Measurements from ENCODE around the gene ACTL10. TPM values are rescaled to one million over a fixed set of nuclear protein-coding genes. Genes with fewer than 3 reads are reported as not detected.
A peak's percentile ranks its signal among the peaks of the same experiment; 100 is the strongest.

The ACTL10 gene
- total and polyA plus RNA-seq, 2 of the 13 experiments (the other 11 are each of a cell fraction or from before 2014, with no cell fraction given) = not detected

DNA sequence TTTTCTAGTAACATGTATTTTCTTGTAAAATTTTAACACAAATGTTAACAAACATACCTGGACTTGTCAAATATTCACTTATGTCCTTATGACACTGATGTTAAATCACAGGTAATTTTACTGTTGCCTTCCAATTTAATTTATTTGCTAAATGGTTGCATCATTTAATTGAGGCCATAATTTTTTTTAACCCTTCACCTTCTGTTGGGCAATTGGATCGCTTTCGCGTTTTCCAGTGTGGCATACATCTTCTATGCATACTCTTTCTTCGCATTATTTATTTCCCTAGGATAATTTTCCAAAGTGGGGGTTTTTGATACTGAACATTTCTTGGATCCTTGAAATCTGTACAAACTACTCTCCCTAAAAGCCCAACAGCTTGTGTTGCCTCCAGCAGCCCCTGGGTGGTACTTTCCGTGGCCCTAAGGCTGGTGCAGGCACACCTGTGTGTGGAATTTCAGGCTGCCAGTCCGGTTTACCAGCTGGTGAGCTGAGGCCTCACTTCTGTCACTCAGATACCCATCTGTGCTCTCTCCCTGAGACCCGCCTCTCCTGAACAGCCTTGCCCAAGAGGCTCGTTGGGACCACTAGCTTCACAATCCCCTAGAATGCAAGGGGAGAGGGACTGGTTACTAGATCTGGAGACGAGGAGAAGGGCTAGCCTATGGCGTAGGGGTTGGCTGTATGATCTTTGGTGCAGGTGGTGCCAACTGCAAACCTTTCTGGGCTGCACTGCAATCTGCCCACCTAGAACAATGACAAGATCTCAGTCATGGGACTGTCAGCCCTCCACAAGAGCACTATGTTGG is 15.8 kb upstream of the ACTL10 start (continued):
- TF ChIP-seq, protein P1, sequence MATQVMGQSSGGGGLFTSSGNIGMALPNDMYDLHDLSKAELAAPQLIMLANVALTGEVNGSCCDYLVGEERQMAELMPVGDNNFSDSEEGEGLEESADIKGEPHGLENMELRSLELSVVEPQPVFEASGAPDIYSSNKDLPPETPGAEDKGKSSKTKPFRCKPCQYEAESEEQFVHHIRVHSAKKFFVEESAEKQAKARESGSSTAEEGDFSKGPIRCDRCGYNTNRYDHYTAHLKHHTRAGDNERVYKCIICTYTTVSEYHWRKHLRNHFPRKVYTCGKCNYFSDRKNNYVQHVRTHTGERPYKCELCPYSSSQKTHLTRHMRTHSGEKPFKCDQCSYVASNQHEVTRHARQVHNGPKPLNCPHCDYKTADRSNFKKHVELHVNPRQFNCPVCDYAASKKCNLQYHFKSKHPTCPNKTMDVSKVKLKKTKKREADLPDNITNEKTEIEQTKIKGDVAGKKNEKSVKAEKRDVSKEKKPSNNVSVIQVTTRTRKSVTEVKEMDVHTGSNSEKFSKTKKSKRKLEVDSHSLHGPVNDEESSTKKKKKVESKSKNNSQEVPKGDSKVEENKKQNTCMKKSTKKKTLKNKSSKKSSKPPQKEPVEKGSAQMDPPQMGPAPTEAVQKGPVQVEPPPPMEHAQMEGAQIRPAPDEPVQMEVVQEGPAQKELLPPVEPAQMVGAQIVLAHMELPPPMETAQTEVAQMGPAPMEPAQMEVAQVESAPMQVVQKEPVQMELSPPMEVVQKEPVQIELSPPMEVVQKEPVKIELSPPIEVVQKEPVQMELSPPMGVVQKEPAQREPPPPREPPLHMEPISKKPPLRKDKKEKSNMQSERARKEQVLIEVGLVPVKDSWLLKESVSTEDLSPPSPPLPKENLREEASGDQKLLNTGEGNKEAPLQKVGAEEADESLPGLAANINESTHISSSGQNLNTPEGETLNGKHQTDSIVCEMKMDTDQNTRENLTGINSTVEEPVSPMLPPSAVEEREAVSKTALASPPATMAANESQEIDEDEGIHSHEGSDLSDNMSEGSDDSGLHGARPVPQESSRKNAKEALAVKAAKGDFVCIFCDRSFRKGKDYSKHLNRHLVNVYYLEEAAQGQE (IDR thresholded peaks at IDR 0.05; ENCODE audit: borderline replicate concordance in 1 of 2, low read depth in 1 of 2, low read length in 2 of 2) = no peak
- TF ChIP-seq ELF1 (CRISPR knock-in tag; IDR thresholded peaks at IDR 0.05) = no peak
- no peak for TF ChIP-seq ZNF83 (CRISPR knock-in tag; IDR thresholded peaks at IDR 0.05; ENCODE audit: borderline replicate concordance)
- TF ChIP-seq, protein P2, sequence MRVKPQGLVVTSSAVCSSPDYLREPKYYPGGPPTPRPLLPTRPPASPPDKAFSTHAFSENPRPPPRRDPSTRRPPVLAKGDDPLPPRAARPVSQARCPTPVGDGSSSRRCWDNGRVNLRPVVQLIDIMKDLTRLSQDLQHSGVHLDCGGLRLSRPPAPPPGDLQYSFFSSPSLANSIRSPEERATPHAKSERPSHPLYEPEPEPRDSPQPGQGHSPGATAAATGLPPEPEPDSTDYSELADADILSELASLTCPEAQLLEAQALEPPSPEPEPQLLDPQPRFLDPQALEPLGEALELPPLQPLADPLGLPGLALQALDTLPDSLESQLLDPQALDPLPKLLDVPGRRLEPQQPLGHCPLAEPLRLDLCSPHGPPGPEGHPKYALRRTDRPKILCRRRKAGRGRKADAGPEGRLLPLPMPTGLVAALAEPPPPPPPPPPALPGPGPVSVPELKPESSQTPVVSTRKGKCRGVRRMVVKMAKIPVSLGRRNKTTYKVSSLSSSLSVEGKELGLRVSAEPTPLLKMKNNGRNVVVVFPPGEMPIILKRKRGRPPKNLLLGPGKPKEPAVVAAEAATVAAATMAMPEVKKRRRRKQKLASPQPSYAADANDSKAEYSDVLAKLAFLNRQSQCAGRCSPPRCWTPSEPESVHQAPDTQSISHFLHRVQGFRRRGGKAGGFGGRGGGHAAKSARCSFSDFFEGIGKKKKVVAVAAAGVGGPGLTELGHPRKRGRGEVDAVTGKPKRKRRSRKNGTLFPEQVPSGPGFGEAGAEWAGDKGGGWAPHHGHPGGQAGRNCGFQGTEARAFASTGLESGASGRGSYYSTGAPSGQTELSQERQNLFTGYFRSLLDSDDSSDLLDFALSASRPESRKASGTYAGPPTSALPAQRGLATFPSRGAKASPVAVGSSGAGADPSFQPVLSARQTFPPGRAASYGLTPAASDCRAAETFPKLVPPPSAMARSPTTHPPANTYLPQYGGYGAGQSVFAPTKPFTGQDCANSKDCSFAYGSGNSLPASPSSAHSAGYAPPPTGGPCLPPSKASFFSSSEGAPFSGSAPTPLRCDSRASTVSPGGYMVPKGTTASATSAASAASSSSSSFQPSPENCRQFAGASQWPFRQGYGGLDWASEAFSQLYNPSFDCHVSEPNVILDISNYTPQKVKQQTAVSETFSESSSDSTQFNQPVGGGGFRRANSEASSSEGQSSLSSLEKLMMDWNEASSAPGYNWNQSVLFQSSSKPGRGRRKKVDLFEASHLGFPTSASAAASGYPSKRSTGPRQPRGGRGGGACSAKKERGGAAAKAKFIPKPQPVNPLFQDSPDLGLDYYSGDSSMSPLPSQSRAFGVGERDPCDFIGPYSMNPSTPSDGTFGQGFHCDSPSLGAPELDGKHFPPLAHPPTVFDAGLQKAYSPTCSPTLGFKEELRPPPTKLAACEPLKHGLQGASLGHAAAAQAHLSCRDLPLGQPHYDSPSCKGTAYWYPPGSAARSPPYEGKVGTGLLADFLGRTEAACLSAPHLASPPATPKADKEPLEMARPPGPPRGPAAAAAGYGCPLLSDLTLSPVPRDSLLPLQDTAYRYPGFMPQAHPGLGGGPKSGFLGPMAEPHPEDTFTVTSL (CRISPR knock-in tag; IDR thresholded peaks at IDR 0.05; ENCODE audit: borderline replicate concordance) = no peak
- no peak for TF ChIP-seq RCOR2 (CRISPR knock-in tag; IDR thresholded peaks at IDR 0.05)
- no peak for TF ChIP-seq KAT8 (CRISPR knock-in tag; IDR thresholded peaks at IDR 0.05)
- no peak for TF ChIP-seq MAFK (conservative IDR thresholded peaks at IDR 0.05 in 1 of 2, IDR thresholded peaks at IDR 0.05 in 1 of 2; ENCODE audit: low read length in 2 of 2)
- TF ChIP-seq STAT5B (CRISPR knock-in tag; IDR thresholded peaks at IDR 0.05) = no peak
- no peak for TF ChIP-seq MATR3 (CRISPR knock-in tag; IDR thresholded peaks at IDR 0.05)
- TF ChIP-seq ZNF530 (CRISPR knock-in tag; IDR thresholded peaks at IDR 0.05; ENCODE audit: low read depth) = no peak
- TF ChIP-seq ZNF10 (CRISPR knock-in tag; IDR thresholded peaks at IDR 0.05; ENCODE audit: borderline replicate concordance, low read depth) = no peak
- no peak for TF ChIP-seq ZFAT (CRISPR knock-in tag; conservative IDR thresholded peaks at IDR 0.05)
- peak in 1 of 2 experiments; percentile 11; a peak in 1 of 4 replicates for TF ChIP-seq NR2F1 (CRISPR knock-in tag; IDR thresholded peaks at IDR 0.05)
- TF ChIP-seq HNF4G (IDR thresholded peaks at IDR 0.05; ENCODE audit: borderline replicate concordance, low read depth, low read length) = no peak
- no peak for TF ChIP-seq HNF4G (CRISPR knock-in tag; IDR thresholded peaks at IDR 0.05; ENCODE audit: borderline replicate concordance, low read depth)
- TF ChIP-seq RBM22 (optimal IDR thresholded peaks at IDR 0.05; ENCODE audit: low read length) = peak; percentile 89
- TF ChIP-seq DNMT3B (CRISPR knock-in tag; conservative IDR thresholded peaks at IDR 0.05) = no peak
- TF ChIP-seq KLF13 (CRISPR knock-in tag; IDR thresholded peaks at IDR 0.05) = no peak
- TF ChIP-seq ZNF232 (CRISPR knock-in tag; IDR thresholded peaks at IDR 0.05; ENCODE audit: borderline replicate concordance) = no peak
- no peak for TF ChIP-seq ATRX (CRISPR knock-in tag; IDR thresholded peaks at IDR 0.05; ENCODE audit: borderline replicate concordance)
- TF ChIP-seq ZNF274 (CRISPR knock-in tag; IDR thresholded peaks at IDR 0.05) = no peak
